K562 (cell line): Measurements from ENCODE around the gene LPIN1. TPM values are rescaled to one million over a fixed set of nuclear protein-coding genes. Genes with fewer than 3 reads are reported as not detected.

Source experiments
- ARID3B ChIP-seq: fragments of 250-450 bp; sonication (Bioruptor Pico); IDR thresholded peaks from 2 replicates; pipeline ENCODE4 v1.4.0; 2020; ENCODE audit warnings: borderline replicate concordance
- ASH1L ChIP-seq: fragments of 450-650 bp; IDR thresholded peaks from 2 replicates; pipeline ENCODE4 v1.6.1; 2018; ENCODE audit warnings: borderline replicate concordance, mild to moderate bottlenecking, low read depth; ENCODE audit not compliant: partially characterized antibody
- JUND ChIP-seq, 2 experiments: IDR thresholded peaks; 2 replicates in 1 of 2; 3 replicates in 1 of 2; pipeline ENCODE4 v1.6.1; 2011; ENCODE audit warnings: borderline replicate concordance in 2 of 2, low read depth in 2 of 2, low read length in 2 of 2, improper control_type of control experiment in 1 of 2, missing biosample characterization in 1 of 2, missing genetic modification characterization in 1 of 2, missing genetic modification reagents in 1 of 2
- KAT7 ChIP-seq: sonication (generic); formaldehyde crosslinking; IDR thresholded peaks from 2 replicates; pipeline ENCODE4 v1.8.0; 2022; ENCODE audit warnings: missing genetic modification reagents, mild to moderate bottlenecking, borderline replicate concordance
- NONO ChIP-seq, 2 experiments: fragments of 200-400 bp in 1 of 2; fragments of 450-650 bp in 1 of 2; formaldehyde crosslinking in 1 of 2; IDR thresholded peaks; 2 replicates each; pipeline ENCODE4 v1.6.1; 2017; ENCODE audit warnings: low read depth in 2 of 2, mild to moderate bottlenecking in 2 of 2, moderate library complexity in 2 of 2, low read length in 1 of 2
- PCBP1 ChIP-seq: fragments of 200-400 bp; formaldehyde crosslinking; IDR thresholded peaks from 2 replicates; pipeline ENCODE4 v1.6.1; 2018; ENCODE audit warnings: mild to moderate bottlenecking, low read depth, low read length; ENCODE audit not compliant: poor library complexity, severe bottlenecking
- PHF20 ChIP-seq: fragments of 450-650 bp; IDR thresholded peaks from 2 replicates; pipeline ENCODE4 v1.6.1; 2018; ENCODE audit not compliant: partially characterized antibody
- SMARCC2 ChIP-seq: fragments of 450-650 bp; IDR thresholded peaks from 2 replicates; pipeline ENCODE4 v1.6.1; 2017; ENCODE audit warnings: antibody characterized with exemption, moderate library complexity, mild to moderate bottlenecking, low read depth
- SNIP1 ChIP-seq: fragments of 450-650 bp; IDR thresholded peaks from 2 replicates; pipeline ENCODE4 v1.7.1; 2017; ENCODE audit warnings: low read depth, mild to moderate bottlenecking
- TARDBP ChIP-seq: fragments of 450-650 bp; IDR thresholded peaks from 2 replicates; pipeline ENCODE4 v1.6.1; 2016
- ZEB2 ChIP-seq: fragments of 450-650 bp; IDR thresholded peaks from 2 replicates; pipeline ENCODE4 v1.6.1; 2016
- ZNF140 ChIP-seq: fragments of 250-450 bp; sonication (Bioruptor Pico); IDR thresholded peaks from 2 replicates; pipeline ENCODE4 v1.8.0; 2021; ENCODE audit warnings: moderate library complexity, mild to moderate bottlenecking, inconsistent platforms
- polyA plus RNA-seq, 8 experiments: library from polyadenylated mRNA; depleted of rRNA in 4 of 8; stranded (reverse) in 5 of 8; unstranded in 3 of 8; fragments of >200 nt; fragmentation: Nextera tagmentation in 2 of 8; fragmentation: Illumina TruSeq in 1 of 8; extraction: Ambion mirVana in 2 of 8; extraction: Trizol in 1 of 8; gene quantifications; 2 replicates each; pipeline versions ENCODE4 v1.2.1 to v1.2.3, GENCODE V29; 2011 to 2014; ENCODE audit warnings: inconsistent platforms in 1 of 8, missing spikeins in 1 of 8
- total RNA-seq, 7 experiments: library from RNA; depleted of rRNA in 6 of 7; stranded (reverse); fragments of >200 nt in 6 of 7; fragmentation: Illumina TruSeq in 2 of 7; extraction: Trizol in 2 of 7; gene quantifications; 2 replicates each; pipeline versions ENCODE4 v1.2.1 to v1.2.3, GENCODE V29; 2011 to 2021; ENCODE audit warnings: low replicate concordance in 1 of 7
- TF ChIP-seq, protein P1 (sequence below): fragments of 450-650 bp; IDR thresholded peaks from 2 replicates; pipeline ENCODE4 v1.6.1; 2016; ENCODE audit warnings: low read depth
- TF ChIP-seq, protein P2 (sequence below): fragments of 450-650 bp; IDR thresholded peaks from 2 replicates; pipeline ENCODE4 v1.6.1; 2016; ENCODE audit warnings: antibody characterized with exemption
- TF ChIP-seq, protein P3 (sequence below): fragments of 250-450 bp; sonication (Bioruptor Pico); IDR thresholded peaks from 2 replicates; pipeline ENCODE4 v1.4.0; 2020

The LPIN1 gene
- total and polyA plus RNA-seq, 9 of the 15 experiments (the other 6 are each of a cell fraction or from before 2014, with no cell fraction given) = 9.2 to 84.0 (median 27.8) TPM

- TF ChIP-seq, protein P1, sequence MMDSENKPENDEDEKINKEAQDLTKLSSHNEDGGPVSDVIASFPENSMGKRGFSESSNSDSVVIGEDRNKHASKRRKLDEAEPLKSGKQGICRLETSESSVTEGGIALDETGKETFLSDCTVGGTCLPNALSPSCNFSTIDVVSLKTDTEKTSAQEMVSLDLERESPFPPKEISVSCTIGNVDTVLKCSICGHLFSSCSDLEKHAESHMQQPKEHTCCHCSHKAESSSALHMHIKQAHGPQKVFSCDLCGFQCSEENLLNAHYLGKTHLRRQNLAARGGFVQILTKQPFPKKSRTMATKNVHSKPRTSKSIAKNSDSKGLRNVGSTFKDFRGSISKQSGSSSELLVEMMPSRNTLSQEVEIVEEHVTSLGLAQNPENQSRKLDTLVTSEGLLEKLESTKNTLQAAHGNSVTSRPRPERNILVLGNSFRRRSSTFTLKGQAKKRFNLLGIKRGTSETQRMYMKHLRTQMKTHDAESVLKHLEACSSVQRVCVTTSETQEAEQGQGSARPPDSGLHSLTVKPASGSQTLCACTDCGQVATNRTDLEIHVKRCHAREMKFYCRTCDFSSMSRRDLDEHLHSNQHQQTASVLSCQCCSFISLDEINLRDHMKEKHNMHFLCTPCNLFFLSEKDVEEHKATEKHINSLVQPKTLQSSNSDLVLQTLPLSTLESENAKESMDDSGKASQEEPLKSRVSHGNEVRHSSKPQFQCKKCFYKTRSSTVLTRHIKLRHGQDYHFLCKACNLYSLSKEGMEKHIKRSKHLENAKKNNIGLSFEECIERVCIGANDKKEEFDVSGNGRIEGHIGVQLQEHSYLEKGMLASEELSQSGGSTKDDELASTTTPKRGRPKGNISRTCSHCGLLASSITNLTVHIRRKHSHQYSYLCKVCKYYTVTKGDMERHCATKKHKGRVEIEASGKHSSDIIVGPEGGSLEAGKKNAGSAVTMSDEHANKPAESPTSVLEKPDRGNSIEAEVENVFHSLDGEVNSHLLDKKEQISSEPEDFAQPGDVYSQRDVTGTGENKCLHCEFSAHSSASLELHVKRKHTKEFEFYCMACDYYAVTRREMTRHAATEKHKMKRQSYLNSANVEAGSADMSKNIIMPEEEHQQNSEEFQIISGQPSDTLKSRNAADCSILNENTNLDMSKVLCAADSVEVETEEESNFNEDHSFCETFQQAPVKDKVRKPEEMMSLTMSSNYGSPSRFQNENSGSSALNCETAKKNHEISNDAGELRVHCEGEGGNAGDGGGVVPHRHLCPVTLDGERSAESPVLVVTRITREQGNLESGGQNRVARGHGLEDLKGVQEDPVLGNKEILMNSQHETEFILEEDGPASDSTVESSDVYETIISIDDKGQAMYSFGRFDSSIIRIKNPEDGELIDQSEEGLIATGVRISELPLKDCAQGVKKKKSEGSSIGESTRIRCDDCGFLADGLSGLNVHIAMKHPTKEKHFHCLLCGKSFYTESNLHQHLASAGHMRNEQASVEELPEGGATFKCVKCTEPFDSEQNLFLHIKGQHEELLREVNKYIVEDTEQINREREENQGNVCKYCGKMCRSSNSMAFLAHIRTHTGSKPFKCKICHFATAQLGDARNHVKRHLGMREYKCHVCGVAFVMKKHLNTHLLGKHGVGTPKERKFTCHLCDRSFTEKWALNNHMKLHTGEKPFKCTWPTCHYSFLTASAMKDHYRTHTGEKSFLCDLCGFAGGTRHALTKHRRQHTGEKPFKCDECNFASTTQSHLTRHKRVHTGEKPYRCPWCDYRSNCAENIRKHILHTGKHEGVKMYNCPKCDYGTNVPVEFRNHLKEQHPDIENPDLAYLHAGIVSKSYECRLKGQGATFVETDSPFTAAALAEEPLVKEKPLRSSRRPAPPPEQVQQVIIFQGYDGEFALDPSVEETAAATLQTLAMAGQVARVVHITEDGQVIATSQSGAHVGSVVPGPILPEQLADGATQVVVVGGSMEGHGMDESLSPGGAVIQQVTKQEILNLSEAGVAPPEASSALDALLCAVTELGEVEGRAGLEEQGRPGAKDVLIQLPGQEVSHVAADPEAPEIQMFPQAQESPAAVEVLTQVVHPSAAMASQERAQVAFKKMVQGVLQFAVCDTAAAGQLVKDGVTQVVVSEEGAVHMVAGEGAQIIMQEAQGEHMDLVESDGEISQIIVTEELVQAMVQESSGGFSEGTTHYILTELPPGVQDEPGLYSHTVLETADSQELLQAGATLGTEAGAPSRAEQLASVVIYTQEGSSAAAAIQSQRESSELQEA = no peak
- TF ChIP-seq, protein P2, sequence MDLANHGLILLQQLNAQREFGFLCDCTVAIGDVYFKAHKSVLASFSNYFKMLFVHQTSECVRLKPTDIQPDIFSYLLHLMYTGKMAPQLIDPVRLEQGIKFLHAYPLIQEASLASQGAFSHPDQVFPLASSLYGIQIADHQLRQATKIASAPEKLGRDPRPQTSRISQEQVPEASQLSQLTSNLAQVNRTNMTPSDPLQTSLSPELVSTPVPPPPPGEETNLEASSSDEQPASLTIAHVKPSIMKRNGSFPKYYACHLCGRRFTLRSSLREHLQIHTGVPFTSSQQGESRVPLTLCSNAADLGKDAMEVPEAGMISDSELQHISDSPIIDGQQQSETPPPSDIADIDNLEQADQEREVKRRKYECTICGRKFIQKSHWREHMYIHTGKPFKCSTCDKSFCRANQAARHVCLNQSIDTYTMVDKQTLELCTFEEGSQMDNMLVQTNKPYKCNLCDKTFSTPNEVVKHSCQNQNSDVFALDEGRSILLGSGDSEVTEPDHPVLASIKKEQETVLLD = no peak
- TF ChIP-seq, protein P3, sequence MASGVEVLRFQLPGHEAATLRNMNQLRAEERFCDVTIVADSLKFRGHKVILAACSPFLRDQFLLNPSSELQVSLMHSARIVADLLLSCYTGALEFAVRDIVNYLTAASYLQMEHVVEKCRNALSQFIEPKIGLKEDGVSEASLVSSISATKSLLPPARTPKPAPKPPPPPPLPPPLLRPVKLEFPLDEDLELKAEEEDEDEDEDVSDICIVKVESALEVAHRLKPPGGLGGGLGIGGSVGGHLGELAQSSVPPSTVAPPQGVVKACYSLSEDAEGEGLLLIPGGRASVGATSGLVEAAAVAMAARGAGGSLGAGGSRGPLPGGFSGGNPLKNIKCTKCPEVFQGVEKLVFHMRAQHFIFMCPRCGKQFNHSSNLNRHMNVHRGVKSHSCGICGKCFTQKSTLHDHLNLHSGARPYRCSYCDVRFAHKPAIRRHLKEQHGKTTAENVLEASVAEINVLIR (CRISPR knock-in tag) = no peak
- TF ChIP-seq PHF20 (no peak), ZNF140 (CRISPR knock-in tag) (no peak), SNIP1 (no peak), JUND (IDR thresholded peaks at IDR 0.05; ENCODE audit: borderline replicate concordance, low read depth, low read length) (peak; percentile 52; the same call in 1 of the 2 replicates), JUND (tag; IDR thresholded peaks at IDR 0.05; ENCODE audit: borderline replicate concordance, low read depth, low read length) (peak; percentile 16; the same call in 1 of the 3 replicates), ASH1L (no peak), KAT7 (CRISPR knock-in tag) (no peak), ARID3B (CRISPR knock-in tag) (no peak), TARDBP (no peak), NONO (IDR thresholded peaks at IDR 0.05; ENCODE audit: low read depth in 2 of 2, low read length in 1 of 2) (peak in 1 of 2 experiments; percentile 60; a peak in 2 of 4 replicates), PCBP1 (peak; percentile 27), SMARCC2 (no peak), ZEB2 (no peak)
Observed at GRCh38 chr2:11746376-11746806, at the start of gene LPIN1 (continued).
